ENCODE measurements around the gene PRKCB.

Gene PRKCB

GRCh38 chr16:23895052-23895451, 59.3 kb downstream of the PRKCB start:
- H3F3A ChIP-seq (ENCODE audit: control insufficient read depth, insufficient read depth), result no peaks in the 10 kb centered on the region
- H3K4me1 ChIP-seq (ENCODE audit: control insufficient read depth, low read length), result peaks cover 8% of the 10 kb centered on the region
- no peaks in the 10 kb centered on the region for H3K36me3 ChIP-seq (ENCODE audit: control insufficient read depth, low read length)
- H3K27me3 ChIP-seq (ENCODE audit: control insufficient read depth, low read length), result no peaks in the 10 kb centered on the region
- H3K79me2 ChIP-seq (ENCODE audit: control insufficient read depth, low read length), result no peaks in the 10 kb centered on the region
- no peak for TF ChIP-seq EZH2phosphoT487 (IDR thresholded peaks at IDR 0.05; ENCODE audit: borderline replicate concordance, low read length)
- no peak for TF ChIP-seq CTCF (IDR thresholded peaks at IDR 0.05; ENCODE audit: low read depth, low read length, poor library complexity, severe bottlenecking)
- no peaks in the 10 kb centered on the region for H3K9me3 ChIP-seq (ENCODE audit: control insufficient read depth, insufficient read depth, low read length)
- H3K27ac ChIP-seq (ENCODE audit: low read depth, low read length), result no peak overlapping the region
- H3K4me2 ChIP-seq (ENCODE audit: low read length), result no peak overlapping the region
- H3K4me3 ChIP-seq (ENCODE audit: low read length), result no peak overlapping the region
- H3K9me2 ChIP-seq (replicated peaks; ENCODE audit: control insufficient read depth, low read length), result no peaks in the 10 kb centered on the region
- no peaks in the 10 kb centered on the region for H4K20me1 ChIP-seq (ENCODE audit: control insufficient read depth, insufficient read depth, low read depth, low read length)

- H3K4me1 ChIP-seq (ENCODE audit: control insufficient read depth, low read length), result peaks cover 8% of the 10 kb centered on the region
- TF ChIP-seq EZH2phosphoT487 (IDR thresholded peaks at IDR 0.05; ENCODE audit: borderline replicate concordance, low read length) (no peak), CTCF (IDR thresholded peaks at IDR 0.05; ENCODE audit: low read depth, low read length, poor library complexity, severe bottlenecking) (no peak)
- H3F3A ChIP-seq (ENCODE audit: control insufficient read depth, insufficient read depth), result no peaks in the 10 kb centered on the region
- no peak overlapping the region for H3K4me3 ChIP-seq (ENCODE audit: low read length)
- no peaks in the 10 kb centered on the region for H3K79me2 ChIP-seq (ENCODE audit: control insufficient read depth, low read length)
- 0 out of 2 replicates have a peak, but pooled peaks cover 3% of the 10 kb centered on the region for H3K27me3 ChIP-seq (ENCODE audit: control insufficient read depth, low read length)
- H3K9me3 ChIP-seq (ENCODE audit: control insufficient read depth, insufficient read depth, low read length), result no peaks in the 10 kb centered on the region
- no peaks in the 10 kb centered on the region for H4K20me1 ChIP-seq (ENCODE audit: control insufficient read depth, insufficient read depth, low read depth, low read length)
- H3K4me2 ChIP-seq (ENCODE audit: low read length), result peak overlapping the region; percentile 16; the same call in 1 of the 2 replicates
- no peaks in the 10 kb centered on the region for H3K36me3 ChIP-seq (ENCODE audit: control insufficient read depth, low read length)
- H3K27ac ChIP-seq (ENCODE audit: low read depth, low read length), result no peak overlapping the region
- no peaks in the 10 kb centered on the region for H3K9me2 ChIP-seq (replicated peaks; ENCODE audit: control insufficient read depth, low read length)
These were observed 61.3 kb downstream of the PRKCB start for GRCh38 chr16:23896832-23897821.

- Histone ChIP-seq H3K4me2 (ENCODE audit: low read length) (no peak overlapping the region), H3K4me1 (ENCODE audit: control insufficient read depth, low read length) (peaks cover 8% of the 10 kb centered on the region), H3K27me3 (ENCODE audit: control insufficient read depth, low read length) (0 out of 2 replicates have a peak, but pooled peaks cover 3% of the 10 kb centered on the region), H3K9me2 (replicated peaks; ENCODE audit: control insufficient read depth, low read length) (no peaks in the 10 kb centered on the region), H3K9me3 (ENCODE audit: control insufficient read depth, insufficient read depth, low read length) (no peaks in the 10 kb centered on the region), H3K79me2 (ENCODE audit: control insufficient read depth, low read length) (no peaks in the 10 kb centered on the region), H3K27ac (ENCODE audit: low read depth, low read length) (no peak overlapping the region), H3K4me3 (ENCODE audit: low read length) (no peak overlapping the region), H3K36me3 (ENCODE audit: control insufficient read depth, low read length) (no peaks in the 10 kb centered on the region), H4K20me1 (ENCODE audit: control insufficient read depth, insufficient read depth, low read depth, low read length) (no peaks in the 10 kb centered on the region), H3F3A (ENCODE audit: control insufficient read depth, insufficient read depth) (no peaks in the 10 kb centered on the region)
- TF ChIP-seq CTCF (IDR thresholded peaks at IDR 0.05; ENCODE audit: low read depth, low read length, poor library complexity, severe bottlenecking), result no peak
- TF ChIP-seq EZH2phosphoT487 (IDR thresholded peaks at IDR 0.05; ENCODE audit: borderline replicate concordance, low read length), result no peak
These were observed 63.1 kb downstream of the PRKCB start for GRCh38 chr16:23898682-23899430.
